Skeletal muscle satellite cell (primary cell): ENCODE results near the gene CDK14.

Experiments used
- H3K27me3 ChIP-seq: 2 replicates; pipeline ENCODE4 v1.7.0; 2013; ENCODE audit warnings: low read length; ENCODE audit not compliant: control insufficient read depth, insufficient read depth
- H3K36me3 ChIP-seq: 2 replicates; pipeline ENCODE4 v1.7.0; 2013; ENCODE audit warnings: mild to moderate bottlenecking, control low read depth, low read length; ENCODE audit not compliant: insufficient read depth
- H3K4me1 ChIP-seq: 2 replicates; pipeline ENCODE4 v1.7.0; 2013; ENCODE audit warnings: low read length; ENCODE audit not compliant: control insufficient read depth, insufficient read depth
- H3K4me2 ChIP-seq: 2 replicates; pipeline ENCODE4 v1.7.0; 2013; ENCODE audit warnings: mild to moderate bottlenecking, low read length
- H3K4me3 ChIP-seq: 2 replicates; pipeline ENCODE4 v1.7.0; 2013; ENCODE audit warnings: low read length
- H3K9ac ChIP-seq: 2 replicates; pipeline ENCODE4 v1.7.0; 2013; ENCODE audit warnings: mild to moderate bottlenecking, low read depth, low read length, moderate library complexity
- H3K9me3 ChIP-seq: replicated peaks from 2 replicates; pipeline ENCODE4 v1.7.0; 2013; ENCODE audit warnings: mild to moderate bottlenecking, control low read depth, low read length

The CDK14 gene

DNA sequence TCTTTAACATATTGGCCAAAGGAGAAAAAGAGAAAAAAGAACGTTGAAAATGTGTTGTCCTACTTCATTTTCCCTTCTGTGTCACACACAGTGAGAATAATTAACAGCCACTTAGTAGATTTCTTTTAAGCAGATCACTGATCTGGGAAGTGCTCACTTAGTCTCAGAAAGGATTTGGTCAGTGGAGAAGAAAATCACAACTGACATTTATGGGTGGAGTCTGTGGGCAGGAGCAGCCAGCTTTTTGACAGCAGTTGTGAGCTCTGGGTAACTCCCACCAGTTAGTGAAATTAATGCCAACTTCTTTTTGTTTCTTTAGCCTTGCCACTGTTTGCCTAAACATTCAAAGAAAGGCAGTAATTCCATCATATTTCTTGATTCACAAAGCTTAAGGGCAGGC lies 49.7 kb downstream of the CDK14 start:
- Histone ChIP-seq H3K4me3 (no peak overlapping the region), H3K4me1 (no peaks in the 10 kb centered on the region), H3K9ac (no peak overlapping the region), H3K36me3 (no peaks in the 10 kb centered on the region), H3K9me3 (no peaks in the 10 kb centered on the region), H3K4me2 (no peak overlapping the region), H3K27me3 (no peaks in the 10 kb centered on the region)

DNA sequence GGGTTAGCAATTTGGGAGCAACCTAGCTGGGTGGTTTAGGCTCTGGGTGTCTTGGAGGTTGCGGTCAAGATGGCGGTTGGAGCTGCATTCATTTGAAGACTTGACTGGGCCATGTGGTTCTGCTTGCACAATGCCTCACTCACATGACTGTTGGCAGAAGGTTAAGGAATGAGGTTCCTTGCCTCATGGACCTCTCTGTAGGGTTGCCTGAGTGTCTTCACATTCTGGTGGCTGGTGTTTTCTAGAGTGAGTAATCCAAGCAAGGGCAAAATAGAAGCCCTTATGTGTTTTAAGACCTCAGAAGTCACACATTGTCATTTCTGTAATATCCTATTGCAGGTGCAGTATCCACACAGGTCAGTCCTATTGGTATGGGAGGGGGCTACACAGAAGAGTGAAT lies 52.0 kb downstream of the CDK14 start:
- Histone ChIP-seq H3K27me3 (no peaks in the 10 kb centered on the region), H3K4me3 (no peak overlapping the region), H3K9me3 (no peaks in the 10 kb centered on the region), H3K4me1 (no peaks in the 10 kb centered on the region), H3K9ac (no peak overlapping the region), H3K36me3 (no peaks in the 10 kb centered on the region), H3K4me2 (no peak overlapping the region)

DNA sequence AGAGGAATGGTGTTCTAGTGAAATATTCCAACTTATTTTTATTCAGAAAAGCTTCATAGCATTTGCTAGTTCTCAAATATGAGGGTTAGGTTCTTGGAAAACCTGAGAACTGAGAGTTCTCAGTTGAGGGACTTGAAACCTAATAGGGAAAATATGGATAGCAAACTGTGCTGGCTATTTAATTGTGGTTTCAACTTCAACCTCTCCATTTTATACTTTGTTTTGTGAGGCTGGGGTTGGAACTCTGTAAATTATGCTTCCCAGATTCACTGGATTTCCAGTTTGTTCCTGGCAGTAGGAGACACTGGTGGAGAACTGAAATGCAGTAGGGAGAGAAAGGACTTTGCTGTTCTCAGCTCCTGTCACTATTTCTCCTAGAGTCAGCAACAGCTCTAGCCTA lies 52.7 kb downstream of the CDK14 start:
- Histone ChIP-seq H3K4me1 (no peaks in the 10 kb centered on the region), H3K4me2 (no peak overlapping the region), H3K27me3 (no peaks in the 10 kb centered on the region), H3K36me3 (no peaks in the 10 kb centered on the region), H3K9ac (no peak overlapping the region), H3K4me3 (no peak overlapping the region), H3K9me3 (no peaks in the 10 kb centered on the region)

DNA sequence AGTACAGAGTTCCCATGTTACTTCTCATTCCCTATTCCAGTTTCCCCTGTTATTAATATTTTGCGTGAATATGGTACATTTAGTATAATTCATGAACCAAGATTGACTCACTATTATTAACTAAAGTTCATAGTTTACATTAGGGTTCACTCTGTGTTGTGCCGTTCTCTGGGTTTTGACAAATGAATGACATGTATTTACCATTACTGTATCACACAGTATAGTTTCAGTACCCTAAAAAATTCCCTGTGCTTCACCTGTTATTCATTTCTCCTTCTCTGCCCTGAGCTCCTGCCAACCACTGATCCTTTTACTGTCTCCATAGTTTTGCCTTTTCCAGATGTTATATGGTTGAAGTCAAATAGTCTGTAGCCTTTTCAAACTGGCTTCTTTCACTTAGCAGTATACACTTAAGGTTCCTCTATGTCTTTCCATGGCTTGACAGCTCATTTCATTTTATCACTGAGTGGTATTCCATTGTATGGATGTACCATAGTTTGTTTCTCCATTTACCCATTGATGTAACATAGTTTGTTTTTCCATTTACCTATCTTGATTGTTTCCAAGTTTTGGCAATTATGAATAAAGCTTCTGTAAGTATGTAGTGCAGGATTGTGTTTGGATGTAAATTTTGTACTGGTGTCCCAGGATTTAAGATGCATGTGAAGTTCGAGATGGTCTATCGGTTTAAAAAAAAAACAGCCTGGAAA lies 58.8 kb downstream of the CDK14 start:
- no peaks in the 10 kb centered on the region for H3K36me3 ChIP-seq
- peak overlapping the region; percentile 59 for H3K4me2 ChIP-seq
- H3K9me3 ChIP-seq, result no peaks in the 10 kb centered on the region
- no peak overlapping the region for H3K4me3 ChIP-seq
- peaks cover 13% of the 10 kb centered on the region for H3K4me1 ChIP-seq
- no peak overlapping the region for H3K9ac ChIP-seq
- no peaks in the 10 kb centered on the region for H3K27me3 ChIP-seq

DNA sequence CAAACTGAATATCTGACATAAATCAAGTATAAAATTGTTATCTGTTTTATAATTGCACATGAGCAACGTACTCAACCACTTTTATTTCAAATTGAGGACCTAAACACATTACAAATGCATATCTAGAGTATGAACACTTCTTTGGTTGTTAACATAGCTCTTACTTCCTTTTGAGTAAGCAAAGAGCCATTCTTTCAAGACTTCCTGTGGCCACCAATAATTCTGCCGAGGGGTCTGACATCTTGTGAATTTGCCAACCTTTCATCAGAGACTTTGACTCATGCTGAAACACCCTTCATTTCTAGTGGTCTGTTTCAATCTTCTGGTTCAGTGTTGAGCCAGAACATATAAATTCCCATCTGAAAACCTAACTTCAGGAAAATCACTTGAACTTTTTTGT lies 59.4 kb downstream of the CDK14 start:
- Histone ChIP-seq H3K4me3 (no peak overlapping the region), H3K9me3 (no peaks in the 10 kb centered on the region), H3K36me3 (no peaks in the 10 kb centered on the region), H3K9ac (no peak overlapping the region), H3K4me1 (peaks cover 13% of the 10 kb centered on the region), H3K4me2 (peak overlapping the region; percentile 59), H3K27me3 (no peaks in the 10 kb centered on the region)

DNA sequence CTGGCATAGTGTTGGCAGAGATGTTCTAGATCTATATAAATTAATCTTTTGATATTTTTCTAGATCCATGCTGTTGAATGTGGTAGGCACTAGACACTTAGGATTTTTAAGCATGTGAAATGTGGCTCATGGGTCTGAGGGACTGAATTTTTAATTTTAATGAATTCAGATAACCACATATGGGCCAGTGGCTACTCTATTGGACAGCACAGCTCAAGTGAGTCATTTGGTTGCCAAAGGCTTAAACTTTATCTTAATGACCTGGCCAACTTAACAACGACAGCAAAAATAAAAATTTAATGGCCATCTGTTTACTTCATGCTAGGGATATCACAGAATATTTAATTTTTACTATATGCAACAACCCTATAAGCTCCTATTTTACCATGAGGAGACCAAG lies 61.4 kb downstream of the CDK14 start:
- no peak overlapping the region for H3K9ac ChIP-seq
- H3K4me1 ChIP-seq, result peaks cover 19% of the 10 kb centered on the region
- no peaks in the 10 kb centered on the region for H3K36me3 ChIP-seq
- H3K9me3 ChIP-seq, result no peaks in the 10 kb centered on the region
- no peaks in the 10 kb centered on the region for H3K27me3 ChIP-seq
- no peak overlapping the region for H3K4me3 ChIP-seq
- H3K4me2 ChIP-seq, result no peak overlapping the region

DNA sequence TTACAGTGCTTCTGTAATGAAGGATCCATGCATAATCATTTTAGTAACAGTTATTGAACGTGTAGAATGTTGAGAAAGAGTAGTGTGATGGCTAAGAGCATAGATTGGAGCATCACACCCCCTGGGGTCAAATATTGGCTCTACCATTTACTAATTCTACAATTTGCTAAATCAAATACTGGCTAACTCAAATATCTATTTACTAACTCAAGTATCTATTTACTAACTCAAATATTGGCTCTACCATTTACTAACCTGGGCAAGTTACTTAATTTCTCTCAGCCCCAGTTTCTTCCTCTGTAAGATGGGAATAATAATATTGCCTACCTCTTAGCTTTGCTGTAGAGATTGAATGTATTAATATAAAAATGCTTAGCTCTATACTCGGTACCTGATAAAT lies 64.0 kb downstream of the CDK14 start:
- H3K27me3 ChIP-seq, result no peaks in the 10 kb centered on the region
- no peak overlapping the region for H3K4me2 ChIP-seq
- H3K4me1 ChIP-seq, result peaks cover 16% of the 10 kb centered on the region
- H3K9ac ChIP-seq, result no peak overlapping the region
- H3K36me3 ChIP-seq, result no peaks in the 10 kb centered on the region
- H3K4me3 ChIP-seq, result no peak overlapping the region
- H3K9me3 ChIP-seq, result no peaks in the 10 kb centered on the region

DNA sequence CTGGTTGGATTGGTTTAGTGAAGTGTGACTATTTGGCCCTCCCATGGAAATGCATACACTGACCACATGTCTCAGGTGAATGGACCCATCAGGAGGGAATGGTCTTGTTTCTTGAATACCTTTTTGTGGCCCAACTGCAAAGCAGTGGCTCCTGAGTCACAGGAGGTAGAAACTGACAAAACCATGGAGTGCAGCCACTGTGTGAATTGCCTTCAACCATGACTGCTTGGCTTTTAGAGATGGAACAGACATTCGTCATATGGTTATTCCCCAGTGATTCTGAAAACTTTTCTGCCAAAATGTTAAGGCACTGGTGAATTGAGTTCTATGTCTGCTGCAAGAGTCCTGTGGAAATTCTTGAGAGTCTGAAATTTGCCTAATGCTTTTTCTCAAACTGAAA lies 64.7 kb downstream of the CDK14 start:
- Histone ChIP-seq H3K27me3 (no peaks in the 10 kb centered on the region), H3K4me1 (peaks cover 10% of the 10 kb centered on the region), H3K36me3 (no peaks in the 10 kb centered on the region), H3K4me3 (no peak overlapping the region), H3K9me3 (no peaks in the 10 kb centered on the region), H3K4me2 (no peak overlapping the region), H3K9ac (no peak overlapping the region)

DNA sequence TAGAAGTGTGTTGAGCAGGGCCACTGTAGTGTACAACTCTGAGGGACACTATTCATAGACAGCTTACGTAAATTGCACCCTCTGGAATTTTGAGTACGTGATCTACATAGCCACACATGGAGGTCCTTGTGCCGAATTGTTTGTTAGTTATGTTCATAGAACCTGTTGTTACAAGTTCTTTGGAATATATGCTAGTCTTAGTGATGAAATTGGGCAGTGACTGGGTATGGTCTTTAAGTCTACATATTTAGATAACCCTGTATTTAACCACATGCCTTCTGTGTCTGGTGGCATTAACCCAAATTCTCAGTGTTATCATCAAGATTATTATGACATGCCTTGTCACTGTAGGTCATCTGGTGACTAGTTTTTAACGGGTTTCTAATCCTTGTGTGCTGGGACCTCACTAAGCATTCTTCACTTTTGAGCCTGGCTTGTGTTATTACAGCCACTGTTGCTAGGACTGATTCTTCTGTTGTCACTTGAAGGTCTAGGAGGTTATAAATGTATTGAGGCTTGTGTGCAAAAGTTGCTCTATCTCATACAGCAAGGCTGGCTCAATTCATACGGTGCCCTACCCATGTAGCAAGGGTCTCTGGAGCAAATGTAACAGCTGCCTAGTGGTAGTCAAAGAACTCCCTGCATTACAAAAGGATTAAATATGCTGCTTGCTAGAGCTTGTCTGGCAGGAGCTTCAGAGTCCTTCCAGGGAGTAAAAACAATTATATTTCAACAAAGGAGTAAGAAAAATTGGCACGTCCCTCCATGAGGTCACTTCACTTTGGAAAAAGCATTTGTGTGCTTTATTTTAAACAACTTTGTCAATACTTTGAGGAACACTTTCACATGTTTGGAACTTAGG lies 65.4 kb downstream of the CDK14 start:
- Histone ChIP-seq H3K4me3 (no peak overlapping the region), H3K4me2 (no peak overlapping the region), H3K9ac (no peak overlapping the region), H3K9me3 (no peaks in the 10 kb centered on the region), H3K4me1 (peaks cover 6% of the 10 kb centered on the region), H3K36me3 (no peaks in the 10 kb centered on the region), H3K27me3 (no peaks in the 10 kb centered on the region)

DNA sequence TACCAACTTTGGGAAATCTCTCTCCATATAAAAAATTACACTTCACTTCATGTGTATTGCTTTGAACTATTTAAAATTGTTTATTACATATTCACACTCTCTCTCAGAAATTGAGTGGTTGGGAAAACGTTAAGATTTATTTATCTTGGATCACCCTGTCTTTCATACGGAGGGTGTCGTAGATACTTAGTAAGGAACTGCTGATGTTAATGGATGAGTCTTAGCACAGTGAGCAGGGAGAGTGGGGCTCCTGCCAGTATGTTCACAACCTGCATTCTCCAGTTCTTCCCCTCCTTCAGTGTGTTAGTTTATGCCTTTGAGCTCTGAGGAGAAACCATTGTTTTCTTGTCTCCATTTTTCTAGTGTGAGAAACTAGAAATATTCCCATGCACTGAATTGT lies 67.1 kb downstream of the CDK14 start:
- H3K4me1 ChIP-seq, result peaks cover 6% of the 10 kb centered on the region
- H3K27me3 ChIP-seq, result no peaks in the 10 kb centered on the region
- H3K9me3 ChIP-seq, result no peaks in the 10 kb centered on the region
- H3K9ac ChIP-seq, result no peak overlapping the region
- H3K4me2 ChIP-seq, result no peak overlapping the region
- H3K4me3 ChIP-seq, result no peak overlapping the region
- H3K36me3 ChIP-seq, result no peaks in the 10 kb centered on the region

DNA sequence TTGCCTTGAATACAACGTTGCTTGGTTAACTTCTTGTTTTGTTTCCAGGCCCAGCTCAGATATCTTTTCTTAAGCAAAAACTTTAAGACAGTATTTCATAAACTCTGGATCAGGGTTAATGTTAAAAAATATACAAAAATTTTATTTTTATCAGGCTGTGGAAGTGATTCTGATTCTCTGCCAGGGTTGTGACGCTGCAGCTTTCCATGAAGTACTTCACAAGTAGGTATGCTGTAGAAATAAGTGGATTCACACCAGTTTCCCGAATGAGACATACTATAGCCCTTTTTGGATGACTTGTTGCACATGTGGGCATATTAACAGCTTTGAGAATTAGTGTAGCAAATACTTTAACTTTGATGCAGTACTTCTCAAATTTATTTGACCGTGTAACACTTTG lies 70.1 kb downstream of the CDK14 start:
- Histone ChIP-seq H3K4me2 (no peak overlapping the region), H3K9me3 (no peaks in the 10 kb centered on the region), H3K9ac (no peak overlapping the region), H3K36me3 (no peaks in the 10 kb centered on the region), H3K4me1 (peaks cover 5% of the 10 kb centered on the region), H3K27me3 (no peaks in the 10 kb centered on the region), H3K4me3 (no peak overlapping the region)

DNA sequence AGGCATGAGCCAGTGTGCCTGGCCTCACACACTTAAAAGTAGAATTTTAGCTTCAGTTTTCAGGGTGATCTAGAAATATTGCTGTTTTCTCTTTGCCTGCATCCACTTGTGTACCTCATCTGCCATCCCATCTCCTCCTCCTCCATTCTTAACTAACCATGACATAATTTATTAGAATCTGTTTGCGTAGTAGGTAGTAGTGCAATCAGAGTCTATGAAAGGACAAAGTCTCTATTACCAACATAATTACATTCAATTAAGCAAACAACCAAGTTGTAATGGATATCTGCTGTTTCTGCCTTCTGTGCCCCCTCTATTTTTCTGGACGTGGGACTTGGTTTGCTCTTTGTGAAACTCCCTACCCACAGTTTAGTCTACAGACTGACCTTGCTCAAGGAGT lies 72.9 kb downstream of the CDK14 start:
- Histone ChIP-seq H3K4me1 (peaks cover 8% of the 10 kb centered on the region), H3K9ac (no peak overlapping the region), H3K36me3 (no peaks in the 10 kb centered on the region), H3K4me3 (no peak overlapping the region), H3K27me3 (no peaks in the 10 kb centered on the region), H3K9me3 (no peaks in the 10 kb centered on the region), H3K4me2 (no peak overlapping the region)
